Right cardiac atrium (tissue), 5 donors: Measurements from ENCODE around the gene CIDEA. TPM values are rescaled to one million over a fixed set of nuclear protein-coding genes. Genes with fewer than 3 reads are reported as not detected.

ENCODE experiments used
- ATAC-seq, 2 donors: fragments of 200-7000 bp; cut with Tn5 transposase; one replicate each; pipeline versions ENCODE4 v1.8.0 to v1.9.1; 2020; ENCODE audit warnings: moderate library complexity in 2 of 2, mild to moderate bottlenecking in 1 of 2
- DNase-seq, 3 donors: peaks; one replicate each; pipeline ENCODE4 v3.0.0-alpha.2; 2020
- H3K27ac ChIP-seq: one replicate; pipeline ENCODE4 v1.5.1; 2013; ENCODE audit warnings: mild to moderate bottlenecking, low read length, control low read depth, moderate library complexity
- H3K27me3 ChIP-seq: one replicate; pipeline ENCODE4 v1.6.1; 2013; ENCODE audit not compliant: control insufficient read depth, insufficient read depth
- H3K4me1 ChIP-seq: one replicate; pipeline ENCODE4 v1.6.1; 2013; ENCODE audit warnings: low read length; ENCODE audit not compliant: control insufficient read depth, insufficient read depth
- H3K4me3 ChIP-seq: one replicate; pipeline ENCODE4 v1.5.1; 2013; ENCODE audit warnings: low read length, control low read depth
- H3K9me3 ChIP-seq: one replicate; pipeline ENCODE4 v1.6.1; 2013; ENCODE audit warnings: low read length; ENCODE audit not compliant: control insufficient read depth
- WGBS: extraction: QIAGEN DNeasy Blood & Tissue Kit; methylation state at CpG from one replicate; pipeline ENCODE4 v1.1.7; 2013; 5-methylcytosine and 5-hydroxymethylcytosine counted together
- intact Hi-C, 4 donors: fragments of 100-400 bp; cut with DNase I; formaldehyde crosslinking; loops; one replicate each; pipeline versions ENCODE4 v1.11.0 to v1.14.0; 2022 to 2023
- polyA plus RNA-seq: library from polyadenylated mRNA; stranded (reverse); fragments of 200-250 nt; gene quantifications from one replicate; pipeline ENCODE4 v1.2.3, GENCODE V29; 2013
- total RNA-seq, 4 donors: library from RNA; stranded (reverse); fragmentation: NEBNext Ultra II Directional; extraction: Animal tissue kit (Norgen Biotek cat#: 25700); gene quantifications; one replicate each; pipeline ENCODE4 v1.2.1, GENCODE V29; 2021
- donor health status: healthy with polysubstance abuse.
- donor health status: DM: no; HTN: yes; CAD: no.
- donor health status: DM: no; HTN: no; CAD: no.
- donor health status: DM: no; HTN: yes; CAD: no; lungs with severe emphysema.
- donor health status: DM: yes; HTN: yes; CAD: no.

Gene CIDEA
- total and polyA plus RNA-seq, 5 donors = 0.26 to 6.0 (median 0.77) TPM

DNA sequence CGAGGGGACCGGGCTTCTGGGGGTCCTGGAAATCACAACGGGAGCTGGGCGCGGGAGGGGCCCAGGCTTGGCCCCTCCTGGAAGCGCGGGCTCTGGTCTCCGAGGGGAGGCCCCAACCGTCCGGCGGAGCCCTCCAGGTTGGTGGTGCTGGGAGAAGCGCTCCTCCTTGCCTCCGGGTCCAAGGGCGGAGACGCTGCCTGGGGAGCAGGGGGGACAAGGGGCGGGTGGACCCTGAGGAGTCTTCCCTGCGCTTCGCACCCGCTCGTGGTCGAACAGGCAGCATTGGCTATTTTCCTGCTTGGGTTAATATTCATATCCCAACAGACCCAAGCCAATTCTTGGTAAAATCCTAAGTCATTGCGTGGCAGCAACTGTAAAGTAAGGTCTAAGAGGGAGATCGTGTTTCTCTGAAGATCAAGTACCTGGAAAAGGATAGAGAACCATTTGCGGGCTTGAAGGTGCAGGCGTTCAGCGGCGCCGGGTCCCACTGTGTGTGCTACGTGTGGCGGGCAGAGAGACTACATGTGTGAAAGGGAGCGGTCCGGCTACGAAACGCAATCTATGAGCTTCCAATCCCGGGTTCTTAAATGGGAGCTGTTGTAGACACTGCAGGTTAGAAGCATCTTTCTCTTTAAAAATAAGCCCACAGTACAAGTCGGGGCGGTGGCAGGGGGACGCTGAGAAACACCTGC, 805 bp downstream of the CIDEA start:
- intact Hi-C loops = no loop called here
- H3K27ac ChIP-seq = no peak overlapping the region
- DNase-seq (no peak), ATAC-seq (no peak)
- no peak overlapping the region for H3K4me3 ChIP-seq
- 63% methylated on average over 38 of the region's 38 CpGs for WGBS
- H3K27me3 ChIP-seq = no peaks in the 10 kb centered on the region
- no peaks in the 10 kb centered on the region for H3K9me3 ChIP-seq
- H3K4me1 ChIP-seq = peaks cover 6% of the 10 kb centered on the region

DNA sequence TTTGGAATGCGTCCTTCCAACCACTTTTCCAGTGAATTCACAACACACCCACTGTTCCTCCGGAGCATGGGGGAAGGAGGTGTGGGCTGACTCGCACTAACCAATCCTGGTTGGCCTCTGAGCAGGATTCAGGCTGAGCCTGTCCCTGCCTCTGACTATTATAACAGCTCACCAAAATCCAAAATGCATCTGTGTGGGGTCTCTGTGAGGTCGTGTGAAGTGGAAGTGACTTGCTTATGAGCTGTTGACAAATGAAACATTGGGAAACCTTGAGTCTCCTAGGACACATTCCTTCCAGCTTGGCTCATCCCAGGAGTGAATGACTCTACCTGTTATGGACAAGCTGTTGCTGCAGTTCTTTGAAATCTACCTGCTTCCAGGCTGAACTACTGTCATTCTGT, 1.5 kb downstream of the CIDEA start:
- Histone ChIP-seq H3K27ac (no peak overlapping the region), H3K4me3 (no peak overlapping the region), H3K27me3 (no peaks in the 10 kb centered on the region), H3K9me3 (no peaks in the 10 kb centered on the region), H3K4me1 (peaks cover 6% of the 10 kb centered on the region)
- DNase-seq (no peak), ATAC-seq (no peak)
- intact Hi-C loops = no loop called here
- WGBS = 35% methylated on average over 4 of the region's 4 CpGs

DNA sequence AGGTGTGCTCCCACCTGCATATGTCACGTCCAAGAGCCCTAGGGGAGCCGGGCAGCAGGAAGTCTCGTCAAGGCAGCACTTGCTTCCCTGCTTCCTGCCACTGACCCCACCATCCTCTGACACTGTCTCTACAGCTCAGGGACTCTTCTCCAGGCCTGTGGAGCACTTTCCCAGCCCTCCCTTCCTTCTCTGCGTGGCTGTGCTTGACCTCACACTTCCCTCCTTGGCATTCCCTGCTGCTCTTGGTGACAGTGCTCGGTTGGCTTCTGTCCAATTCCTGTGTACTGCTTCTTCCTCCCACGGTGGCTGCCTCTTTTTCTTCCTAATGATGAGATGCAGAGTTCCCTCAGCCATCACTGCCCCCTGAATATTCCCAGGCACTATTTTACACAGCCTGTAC, 2.8 kb downstream of the CIDEA start:
- Histone ChIP-seq H3K4me3 (no peak overlapping the region), H3K4me1 (peaks cover 6% of the 10 kb centered on the region), H3K27me3 (no peaks in the 10 kb centered on the region), H3K27ac (no peak overlapping the region), H3K9me3 (no peaks in the 10 kb centered on the region)
- intact Hi-C loops = no loop called here
- peak; percentile 22 to 36 for ATAC-seq
- peak in 2 of 3 donors; percentile 45 to 49 for DNase-seq
- WGBS = 26% methylated on average over 6 of the region's 6 CpGs

DNA sequence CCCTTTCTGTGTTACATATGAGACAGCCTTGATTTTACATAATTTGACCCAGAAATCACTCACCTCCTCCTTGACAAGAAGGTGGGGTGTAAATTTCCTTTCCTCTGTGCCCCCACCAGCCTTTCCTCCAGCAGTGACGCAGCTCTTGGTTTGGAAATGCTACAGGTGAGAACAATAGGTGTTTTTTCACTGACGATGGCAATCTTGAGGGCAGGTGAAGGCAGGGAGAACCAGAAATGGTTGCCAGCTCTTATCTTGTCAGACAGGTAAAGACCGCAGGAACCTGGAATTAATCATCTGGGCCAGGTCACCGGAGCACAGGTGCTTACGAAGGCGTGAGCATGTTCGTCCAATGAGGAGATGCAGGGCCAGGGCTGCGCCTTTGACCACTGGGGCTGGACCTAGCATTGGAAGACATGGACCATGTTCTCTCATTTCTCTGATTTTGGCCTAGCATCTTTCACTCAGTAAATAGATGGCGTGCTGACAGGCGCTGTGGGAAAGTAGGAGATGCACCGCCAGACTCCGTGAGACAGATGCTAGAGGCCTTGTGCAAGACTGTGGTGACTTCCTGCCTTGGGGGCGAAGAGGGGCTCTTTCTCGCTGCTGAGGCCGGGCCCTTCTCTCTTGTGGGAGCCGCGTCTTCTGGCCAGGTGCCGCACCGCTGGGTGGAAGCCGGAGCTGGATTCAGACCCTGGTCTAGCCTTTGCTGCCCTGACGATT, 4.0 kb downstream of the CIDEA start:
- WGBS = 91% methylated on average over 21 of the region's 21 CpGs
- no peaks in the 10 kb centered on the region for H3K27me3 ChIP-seq
- ATAC-seq (no peak), DNase-seq (no peak)
- intact Hi-C loops = no loop called here
- H3K27ac ChIP-seq = no peak overlapping the region
- no peak overlapping the region for H3K4me3 ChIP-seq
- H3K4me1 ChIP-seq = peaks cover 3% of the 10 kb centered on the region
- H3K9me3 ChIP-seq = no peaks in the 10 kb centered on the region

DNA sequence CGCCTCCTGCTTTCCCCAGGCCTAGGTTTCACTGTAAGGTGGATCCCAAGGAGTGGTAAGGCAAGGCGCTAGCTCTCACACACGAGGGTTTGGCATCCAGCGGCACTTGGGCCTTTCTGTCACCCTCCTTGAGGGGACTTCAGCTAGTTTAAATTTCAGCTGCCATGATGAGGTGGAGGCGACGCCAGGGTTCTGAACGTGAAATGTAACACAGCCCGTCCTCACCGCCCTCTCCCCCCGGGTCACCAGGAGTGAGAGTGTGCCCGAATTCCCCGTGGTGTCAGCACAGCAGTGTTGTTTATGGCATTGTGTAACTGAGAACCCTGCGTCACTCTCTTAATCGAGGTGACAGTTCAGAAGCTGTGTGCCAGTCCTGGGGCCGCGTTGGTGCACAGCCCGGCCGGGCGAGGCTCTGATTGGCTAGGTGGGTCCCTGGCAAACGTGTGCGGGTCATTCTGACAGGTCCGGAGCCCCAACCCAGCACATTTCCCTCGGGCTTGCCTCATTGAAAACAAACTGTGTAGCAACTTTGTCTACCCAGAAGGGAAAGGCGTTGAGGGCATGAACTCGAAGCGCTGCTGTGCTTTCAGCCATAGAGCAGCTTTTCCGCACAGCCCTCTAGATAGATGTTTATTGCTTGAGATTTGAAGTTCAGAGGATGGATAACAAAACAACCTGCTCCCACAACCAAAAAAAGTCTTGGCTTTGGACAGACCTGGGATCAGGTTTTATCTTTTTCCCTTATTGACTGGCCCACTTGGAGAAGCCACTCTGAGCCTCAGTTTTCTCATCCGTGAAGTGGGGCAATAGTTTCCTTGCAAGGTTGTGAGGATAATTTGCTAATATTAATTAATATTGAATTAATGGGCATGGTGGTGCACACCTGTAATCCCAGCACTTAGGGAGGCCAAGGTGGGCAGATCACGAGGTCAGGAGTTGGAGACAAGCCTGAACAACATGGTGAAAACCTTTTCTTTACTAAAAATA, 4.9 kb downstream of the CIDEA start:
- Histone ChIP-seq H3K4me1 (peaks cover 2% of the 10 kb centered on the region), H3K9me3 (no peaks in the 10 kb centered on the region), H3K27me3 (no peaks in the 10 kb centered on the region), H3K4me3 (no peak overlapping the region), H3K27ac (no peak overlapping the region)
- DNase-seq (peak in 2 of 3 donors; percentile 44 to 46), ATAC-seq (peak; percentile 46 to 50)
- intact Hi-C loops = no loop called here
- 89% methylated on average over 29 of the region's 29 CpGs for WGBS

DNA sequence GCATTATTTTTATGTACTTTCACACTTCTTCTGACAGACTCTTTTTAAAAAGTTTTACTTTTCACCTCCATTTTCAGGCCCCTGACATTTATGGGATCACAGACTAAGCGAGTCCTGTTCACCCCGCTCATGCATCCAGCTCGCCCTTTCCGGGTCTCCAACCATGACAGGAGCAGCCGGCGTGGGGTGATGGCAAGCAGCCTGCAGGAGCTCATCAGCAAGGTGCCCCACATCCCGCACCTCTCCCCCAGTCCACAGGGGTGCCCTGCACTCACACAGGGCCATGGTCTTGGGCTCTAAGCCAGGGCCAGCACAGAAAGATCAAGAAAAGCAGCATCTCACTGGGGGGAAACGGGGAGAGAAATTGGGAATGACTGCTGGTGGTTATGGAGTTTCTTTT, 8.6 kb downstream of the CIDEA start:
- intact Hi-C loops = no loop called here
- no peak overlapping the region for H3K4me3 ChIP-seq
- WGBS = 87% methylated on average over 8 of the region's 8 CpGs
- H3K27me3 ChIP-seq = no peaks in the 10 kb centered on the region
- ATAC-seq (no peak), DNase-seq (no peak)
- no peaks in the 10 kb centered on the region for H3K9me3 ChIP-seq
- H3K4me1 ChIP-seq = no peaks in the 10 kb centered on the region
- no peak overlapping the region for H3K27ac ChIP-seq

DNA sequence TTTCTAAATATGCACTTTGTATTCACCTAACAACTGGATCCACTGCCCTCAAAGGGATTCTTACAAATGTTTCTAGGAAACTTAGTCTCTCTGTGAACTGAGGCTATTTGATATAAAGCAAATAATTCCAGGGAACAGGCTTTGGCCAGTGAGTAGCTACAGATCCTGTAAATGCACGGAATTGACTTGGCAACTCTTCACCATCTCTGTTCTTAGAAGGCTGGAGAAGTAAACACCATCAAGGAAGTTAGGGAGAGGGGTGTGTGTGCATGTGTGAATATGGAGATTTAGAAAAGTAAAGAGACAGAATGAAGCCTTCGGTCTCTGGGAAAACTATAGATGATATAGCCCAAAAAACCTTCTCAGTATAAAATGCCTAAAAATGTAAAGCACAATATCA, 10.7 kb downstream of the CIDEA start:
- no peak for DNase-seq
- intact Hi-C loops = no loop called here
- Histone ChIP-seq H3K27me3 (no peaks in the 10 kb centered on the region), H3K4me3 (no peak overlapping the region), H3K27ac (no peak overlapping the region), H3K4me1 (no peaks in the 10 kb centered on the region), H3K9me3 (no peaks in the 10 kb centered on the region)
- WGBS = 71% methylated on average over 2 of the region's 2 CpGs
- ATAC-seq = no peak

DNA sequence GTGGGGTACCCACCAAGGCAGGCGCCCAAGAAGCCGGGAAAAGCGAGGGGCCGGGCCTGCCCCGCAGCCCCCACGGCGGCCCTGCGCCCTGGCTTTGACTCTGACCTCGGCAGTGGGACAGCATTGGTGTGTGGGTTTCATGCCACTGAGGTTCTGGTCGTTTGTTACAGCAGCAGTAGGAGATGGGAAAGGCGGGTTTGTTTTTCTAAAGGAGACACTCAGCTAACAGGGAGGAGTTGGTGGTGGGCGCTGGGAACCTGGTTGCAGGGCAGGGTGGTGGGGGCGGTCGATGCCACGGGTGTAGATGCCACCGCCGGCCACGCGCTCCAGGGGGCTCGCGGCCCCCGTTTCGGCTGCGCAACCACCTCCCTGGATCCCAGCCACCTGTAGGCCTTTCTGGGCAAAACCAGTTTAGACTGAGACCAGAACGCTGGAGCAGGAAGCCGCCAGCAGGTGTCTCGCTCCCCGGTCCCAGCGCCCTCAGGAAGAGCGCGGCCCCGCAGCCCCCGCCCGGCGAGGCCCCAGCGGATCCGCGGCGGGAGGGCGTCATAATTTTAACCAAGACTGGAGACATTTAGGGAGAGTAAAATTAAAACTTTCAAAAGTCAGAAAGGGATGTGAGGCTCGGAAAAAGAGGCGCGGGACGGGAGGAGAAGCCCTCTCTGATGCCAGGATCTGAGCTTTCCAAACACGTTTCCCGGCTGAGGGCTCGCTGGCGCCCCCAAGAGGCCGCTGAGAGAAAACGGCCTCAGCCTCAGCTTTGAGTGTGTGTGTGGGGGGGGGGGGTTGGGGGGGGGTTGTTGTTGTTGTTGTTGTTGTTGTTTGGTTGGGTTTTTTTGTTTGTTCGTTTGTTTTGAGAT, 17.4 kb downstream of the CIDEA start:
- Histone ChIP-seq H3K27ac (peak overlapping the region; percentile 43), H3K9me3 (no peaks in the 10 kb centered on the region), H3K4me1 (no peaks in the 10 kb centered on the region), H3K27me3 (no peaks in the 10 kb centered on the region), H3K4me3 (peak overlapping the region; percentile 59)
- WGBS = 20% methylated on average over 51 of the region's 51 CpGs
- intact Hi-C loops = no loop called here
- DNase-seq = peak; percentile 78 to 91 (median 85)
- ATAC-seq = peak; percentile 87 to 90

DNA sequence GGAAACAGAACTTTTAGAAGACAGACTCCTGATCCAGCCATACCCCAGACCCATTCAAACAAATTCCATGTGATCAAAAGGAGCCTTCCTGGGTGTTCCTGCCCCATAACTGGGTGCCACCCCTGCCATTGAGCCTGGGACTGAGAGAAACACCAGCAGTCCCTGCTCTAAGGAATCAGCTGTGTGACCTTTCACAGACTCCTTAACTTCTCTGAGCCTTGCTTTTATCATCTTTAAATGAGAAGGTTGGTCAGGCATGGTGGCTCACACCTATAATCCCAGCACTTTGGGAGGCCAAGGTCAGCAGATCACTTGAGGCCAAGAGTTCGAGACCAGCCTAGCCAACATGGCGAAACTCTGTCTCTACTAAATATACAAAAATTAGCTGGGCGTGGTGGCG, 20.6 kb downstream of the CIDEA start:
- DNase-seq (no peak), ATAC-seq (no peak)
- H3K27me3 ChIP-seq = no peaks in the 10 kb centered on the region
- H3K27ac ChIP-seq = no peak overlapping the region
- over 99% methylated on average over 4 of the region's 4 CpGs for WGBS
- no peaks in the 10 kb centered on the region for H3K9me3 ChIP-seq
- H3K4me3 ChIP-seq = no peak overlapping the region
- peaks cover 2% of the 10 kb centered on the region for H3K4me1 ChIP-seq
- intact Hi-C loops = no loop called here

DNA sequence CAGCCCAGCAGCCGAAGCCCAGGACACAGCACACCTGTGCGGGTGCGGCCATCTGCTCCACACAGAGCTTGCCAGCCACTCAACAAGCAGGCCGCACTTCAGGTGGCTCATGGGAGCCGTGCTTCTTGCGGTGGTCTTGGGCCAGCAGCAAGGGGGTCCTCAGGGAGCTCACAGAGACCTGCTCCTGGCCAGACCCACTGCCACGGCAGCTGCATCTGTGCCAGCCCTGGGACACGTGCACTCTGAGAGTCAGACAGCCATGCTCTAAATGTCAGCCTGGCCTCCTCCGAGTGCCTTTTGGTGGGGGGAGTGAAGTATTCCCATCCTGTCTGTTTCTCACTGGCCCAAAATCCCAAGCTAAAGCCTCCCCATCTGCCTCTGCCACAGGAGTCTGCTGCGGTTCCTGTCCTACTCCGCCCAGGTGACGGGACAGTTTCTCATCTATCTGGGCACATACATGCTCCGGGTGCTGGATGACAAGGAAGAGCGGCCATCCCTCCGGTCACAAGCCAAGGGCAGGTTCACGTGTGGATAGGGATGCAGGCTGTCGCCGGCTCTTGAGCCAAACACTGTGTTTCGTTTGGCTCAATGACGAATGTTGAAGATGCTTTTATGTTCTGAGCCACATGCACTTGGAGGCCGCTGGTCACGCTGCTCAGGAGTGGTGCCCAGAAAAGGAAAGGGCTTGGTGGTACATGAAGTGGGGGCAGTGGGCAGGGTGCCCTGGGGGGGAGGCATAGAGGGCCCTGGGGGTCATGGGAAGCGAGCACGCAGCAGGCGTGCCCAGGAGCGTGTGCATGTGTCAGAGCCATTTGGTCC, 22.8 kb downstream of the CIDEA start:
- Histone ChIP-seq H3K4me1 (peaks cover 2% of the 10 kb centered on the region), H3K9me3 (no peaks in the 10 kb centered on the region), H3K4me3 (no peak overlapping the region), H3K27me3 (no peaks in the 10 kb centered on the region), H3K27ac (no peak overlapping the region)
- intact Hi-C loops = no loop called here
- no peak for ATAC-seq
- DNase-seq = no peak
- 74% methylated on average over 26 of the region's 26 CpGs for WGBS
